ENCODE results near the gene CPLANE1.

DNA sequence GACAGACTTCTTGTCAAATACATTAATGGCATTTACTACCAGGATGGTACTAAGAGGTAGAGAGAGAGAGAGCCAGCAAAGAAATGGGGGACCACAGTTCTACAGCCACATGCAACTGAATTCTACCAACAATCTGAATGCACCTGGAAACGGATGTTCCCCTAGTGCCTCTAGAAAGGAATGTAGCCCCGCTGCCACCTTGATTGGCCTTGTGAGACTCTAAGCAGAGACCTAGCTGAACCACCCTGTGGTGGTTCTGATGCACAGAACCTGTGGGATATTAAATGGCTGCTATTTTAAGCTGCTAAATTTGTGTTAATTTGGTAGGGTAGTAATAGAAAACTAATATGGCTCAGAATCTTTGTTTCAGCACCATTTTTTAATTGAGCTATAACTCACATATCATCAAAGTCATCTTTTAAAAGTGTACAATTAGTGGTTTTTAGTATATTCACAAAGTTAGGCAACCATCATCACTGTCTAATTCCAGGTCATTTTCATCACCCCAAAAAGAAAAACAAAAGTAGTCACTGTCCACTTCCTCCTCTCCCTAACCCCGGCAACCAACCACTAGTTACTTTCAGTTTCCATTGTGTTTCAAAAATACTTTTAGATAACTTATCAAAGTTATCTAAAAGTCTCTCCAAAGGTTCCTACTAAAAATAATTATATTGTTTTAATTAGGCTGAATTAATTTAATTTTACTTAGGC, 51.7 kb downstream of the CPLANE1 start:
- TF ChIP-seq, protein P1, sequence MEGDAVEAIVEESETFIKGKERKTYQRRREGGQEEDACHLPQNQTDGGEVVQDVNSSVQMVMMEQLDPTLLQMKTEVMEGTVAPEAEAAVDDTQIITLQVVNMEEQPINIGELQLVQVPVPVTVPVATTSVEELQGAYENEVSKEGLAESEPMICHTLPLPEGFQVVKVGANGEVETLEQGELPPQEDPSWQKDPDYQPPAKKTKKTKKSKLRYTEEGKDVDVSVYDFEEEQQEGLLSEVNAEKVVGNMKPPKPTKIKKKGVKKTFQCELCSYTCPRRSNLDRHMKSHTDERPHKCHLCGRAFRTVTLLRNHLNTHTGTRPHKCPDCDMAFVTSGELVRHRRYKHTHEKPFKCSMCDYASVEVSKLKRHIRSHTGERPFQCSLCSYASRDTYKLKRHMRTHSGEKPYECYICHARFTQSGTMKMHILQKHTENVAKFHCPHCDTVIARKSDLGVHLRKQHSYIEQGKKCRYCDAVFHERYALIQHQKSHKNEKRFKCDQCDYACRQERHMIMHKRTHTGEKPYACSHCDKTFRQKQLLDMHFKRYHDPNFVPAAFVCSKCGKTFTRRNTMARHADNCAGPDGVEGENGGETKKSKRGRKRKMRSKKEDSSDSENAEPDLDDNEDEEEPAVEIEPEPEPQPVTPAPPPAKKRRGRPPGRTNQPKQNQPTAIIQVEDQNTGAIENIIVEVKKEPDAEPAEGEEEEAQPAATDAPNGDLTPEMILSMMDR (IDR thresholded peaks at IDR 0.05; ENCODE audit: low read depth, low read length, poor library complexity, severe bottlenecking), result no peak
- TF ChIP-seq EZH2phosphoT487 (IDR thresholded peaks at IDR 0.05; ENCODE audit: borderline replicate concordance, low read length), result no peak
